Transverse colon (tissue), 4 donors: ENCODE measurements around the gene FGGY. TPM values are rescaled to one million over a fixed set of nuclear protein-coding genes. Genes with fewer than 3 reads are reported as not detected.

Experiments used
- DNase-seq: peaks from one replicate; pipeline ENCODE4 v3.0.0-alpha.2; 2019
- H3K27ac ChIP-seq, 4 donors: fragments of 200-600 bp; sonication (generic); 2 replicates each; pipeline ENCODE4 v1.5.1; 2016 to 2018; ENCODE audit warnings: inconsistent platforms in 4 of 4
- H3K27me3 ChIP-seq: fragments of 200-600 bp; sonication (generic); 2 replicates; pipeline ENCODE4 v1.5.1; 2017; ENCODE audit warnings: inconsistent platforms
- H3K36me3 ChIP-seq, 4 donors: fragments of 200-600 bp; sonication (generic); 2 replicates each; pipeline ENCODE4 v1.5.1; 2017 to 2019; ENCODE audit warnings: inconsistent platforms in 4 of 4
- H3K4me1 ChIP-seq, 4 donors: fragments of 200-600 bp; sonication (generic); 2 replicates each; pipeline ENCODE4 v1.5.1; 2017 to 2020; ENCODE audit warnings: inconsistent platforms in 4 of 4
- H3K4me3 ChIP-seq, 4 donors: fragments of 200-600 bp; sonication (generic); 1 replicate in 1 of 4; 2 replicates in 3 of 4; pipeline versions ENCODE4 v1.5.1 to v1.6.1; 2017 to 2019; ENCODE audit warnings: inconsistent platforms in 4 of 4
- H3K9me3 ChIP-seq, 2 donors: fragments of 200-600 bp; sonication (generic); 2 replicates each; pipeline ENCODE4 v1.5.1; 2017 to 2019; ENCODE audit warnings: inconsistent platforms in 2 of 2
- CTCF ChIP-seq, 5 experiments: fragments of 200-600 bp in 3 of 5; fragments of 450-650 bp in 2 of 5; sonication (generic) in 3 of 5; IDR thresholded peaks; 1 replicate in 2 of 5; 2 replicates in 3 of 5; pipeline ENCODE4 v1.5.1; 2016 to 2017; ENCODE audit warnings: antibody characterized with exemption in 5 of 5, inconsistent platforms in 3 of 5, mild to moderate bottlenecking in 2 of 5, moderate library complexity in 1 of 5
- EP300 ChIP-seq: sonication (generic); formaldehyde crosslinking; IDR thresholded peaks from one replicate; pipeline ENCODE4 v1.6.1; 2017; ENCODE audit warnings: antibody characterized with exemption, low read depth
- POLR2A ChIP-seq: fragments of 450-650 bp; IDR thresholded peaks from one replicate; pipeline ENCODE4 v1.6.1; 2016; ENCODE audit warnings: antibody characterized with exemption, mild to moderate bottlenecking, moderate library complexity
- POLR2AphosphoS5 ChIP-seq, 3 donors: sonication (generic); formaldehyde crosslinking; IDR thresholded peaks; one replicate each; pipeline ENCODE4 v1.6.1; 2016; ENCODE audit warnings: antibody characterized with exemption in 3 of 3
- WGBS, 2 donors: methylation state at CpG; one replicate each; pipeline ENCODE4 v1.1.5; 2018; ENCODE audit warnings: low coverage in 1 of 2; 5-methylcytosine and 5-hydroxymethylcytosine counted together
- in situ Hi-C, 4 donors: fragments of 200-750 bp; cut with MboI; loops; one replicate each; pipeline versions ENCODE4 v1.15.0 to v1.15.1; 2017; ENCODE audit warnings: low sequenced_read_pairs in 3 of 4, low pct_ligation_motif_present in 1 of 4, low pct_unique_long_range_greater_than_20kb in 1 of 4
- intact Hi-C: fragments of 100-400 bp; cut with DNase I; formaldehyde crosslinking; loops from one replicate; pipeline ENCODE4 v1.15.1; 2023; ENCODE audit warnings: low total_unique reads
- total RNA-seq, 4 donors: library from RNA; depleted of rRNA; stranded (reverse); fragments of >200 nt; gene quantifications; one replicate each; pipeline ENCODE4 v1.1.0, GENCODE V29; 2016

FGGY gene
- total RNA-seq, 4 donors from 2014 or later = 18.2 to 97.7 (median 27.1) TPM

- WGBS, 2 donors = 34 to 52% methylated on average over 3 of the region's 3 CpGs
- no peak overlapping the region for H3K4me3 ChIP-seq
Observed at GRCh38 chr1:59570524-59570923, 273.6 kb downstream of the FGGY start.

GRCh38 chr1:59574085-59574484, 277.2 kb downstream of the FGGY start:
- no peak for DNase-seq
- in situ Hi-C loops = no loop called here
- H3K9me3 ChIP-seq = peaks cover 5 to 7% of the 10 kb centered on the region in 2 donors
- peaks cover 0 to 4% (median 0%) of the 10 kb centered on the region in 4 donors for H3K36me3 ChIP-seq
- no peaks in the 10 kb centered on the region for H3K27me3 ChIP-seq
- peaks cover 0 to 17% (median 0%) of the 10 kb centered on the region in 4 donors for H3K4me1 ChIP-seq
- 80 to 82% methylated on average over 2 of the region's 2 CpGs for WGBS, 2 donors
- intact Hi-C loops = no loop called here
- TF ChIP-seq CTCF (IDR thresholded peaks at IDR 0.05) = no peak
- no peak for TF ChIP-seq POLR2A
- no peak for TF ChIP-seq POLR2AphosphoS5 (IDR thresholded peaks at IDR 0.05)
- TF ChIP-seq EP300 = no peak
- no peak overlapping the region for H3K4me3 ChIP-seq
- no peak overlapping the region for H3K27ac ChIP-seq

More at GRCh38 chr1:59570524-59570923, 273.6 kb downstream of the FGGY start:
- TF ChIP-seq CTCF (IDR thresholded peaks at IDR 0.05) (no peak), EP300 (no peak), POLR2AphosphoS5 (IDR thresholded peaks at IDR 0.05) (no peak), POLR2A (no peak)
- peaks cover 5 to 7% of the 10 kb centered on the region in 2 donors for H3K9me3 ChIP-seq
- no peak overlapping the region for H3K27ac ChIP-seq
- H3K4me1 ChIP-seq = peaks cover 0 to 17% (median 0%) of the 10 kb centered on the region in 4 donors
- DNase-seq = peak; percentile 42
- intact Hi-C loops = no loop called here
- in situ Hi-C loops = no loop called here
- peaks cover 0 to 4% (median 0%) of the 10 kb centered on the region in 4 donors for H3K36me3 ChIP-seq
- no peaks in the 10 kb centered on the region for H3K27me3 ChIP-seq

- DNase-seq = no peak
- no peaks in the 10 kb centered on the region for H3K4me1 ChIP-seq
- in situ Hi-C loops (no loop called here), intact Hi-C loops (no loop called here)
- no peak overlapping the region for H3K4me3 ChIP-seq
- H3K27ac ChIP-seq = no peak overlapping the region
- TF ChIP-seq EP300 (no peak), POLR2AphosphoS5 (IDR thresholded peaks at IDR 0.05) (no peak), POLR2A (no peak), CTCF (IDR thresholded peaks at IDR 0.05) (no peak)
- peaks cover 5 to 7% of the 10 kb centered on the region in 2 donors for H3K9me3 ChIP-seq
- WGBS, 2 donors = 84 to 90% methylated on average over 4 of the region's 4 CpGs
- H3K27me3 ChIP-seq = no peaks in the 10 kb centered on the region
- H3K36me3 ChIP-seq = peaks cover 0 to 4% (median 0%) of the 10 kb centered on the region in 4 donors
Observed at GRCh38 chr1:59577774-59578173, 280.9 kb downstream of the FGGY start.

GRCh38 chr1:59579222-59579621, 282.3 kb downstream of the FGGY start:
- no peaks in the 10 kb centered on the region for H3K4me1 ChIP-seq
- no peaks in the 10 kb centered on the region for H3K27me3 ChIP-seq
- in situ Hi-C loops (no loop called here), intact Hi-C loops (no loop called here)
- peaks cover 0 to under 1% of the 10 kb centered on the region in 2 donors for H3K9me3 ChIP-seq
- H3K36me3 ChIP-seq = peaks cover 0 to under 1% (median 0%) of the 10 kb centered on the region in 4 donors
- DNase-seq = no peak
- WGBS, 2 donors = 96 to 100% methylated on average over 1 of the region's 1 CpG
- H3K27ac ChIP-seq = no peak overlapping the region
- no peak overlapping the region for H3K4me3 ChIP-seq
- TF ChIP-seq EP300 (no peak), CTCF (IDR thresholded peaks at IDR 0.05) (no peak), POLR2A (no peak)
